A549 (cell line): ENCODE measurements around the gene NAT8L. TPM values are rescaled to one million over a fixed set of nuclear protein-coding genes. Genes with fewer than 3 reads are reported as not detected.

ENCODE experiments used
- ATAC-seq, 2 experiments: fragments of 200-7000 bp in 1 of 2; fragments of >200 bp in 1 of 2; cut with Nextera tagmentation in 1 of 2; cut with Tn5 transposase in 1 of 2; 3 replicates each; pipeline versions ENCODE4 v1.8.0 to v1.9.1; 2018 to 2020; ENCODE audit warnings: mild to moderate bottlenecking in 1 of 2, moderate library complexity in 1 of 2
- CTCF ChIA-PET: fragments of 300-600 bp; sonication (Branson Sonifier 250); formaldehyde crosslinking; extraction: SDS; loops from one replicate; lab custom pipeline; 2021; ENCODE audit warnings: antibody characterized with exemption, inconsistent platforms; lab: Yijun Ruan, JAX
- POLR2A ChIA-PET: fragments of 350-600 bp; formaldehyde crosslinking; extraction: SDS; loops from one replicate; lab custom pipeline; 2021; ENCODE audit warnings: antibody characterized with exemption, inconsistent platforms; lab: Yijun Ruan, JAX
- DNase-seq, 2 experiments: peaks; one replicate each; pipeline versions ENCODE4 v3.0.0 to v3.0.0-alpha.2; 2011 to 2016; ENCODE audit warnings: low read depth in 1 of 2, low spot score in 1 of 2
- FAIRE-seq: peaks from 2 replicates; lab custom pipeline; 2011; peaks lifted over from hg19 to GRCh38; lab: Jason Lieb, UNC
- H3K27ac ChIP-seq, 2 experiments: fragments of >200 bp; sonication (Bioruptor Twin); formaldehyde crosslinking; 3 replicates each; pipeline ENCODE4 v1.5.1; 2016 to 2017
- H3K4me1 ChIP-seq: fragments of >200 bp; sonication (Bioruptor Twin); formaldehyde crosslinking; 3 replicates; pipeline ENCODE4 v1.6.1; 2016
- H3K4me2 ChIP-seq: fragments of >200 bp; sonication (Bioruptor Twin); formaldehyde crosslinking; 3 replicates; pipeline ENCODE4 v1.6.1; 2016
- H3K4me3 ChIP-seq: fragments of >200 bp; sonication (Bioruptor Twin); formaldehyde crosslinking; 3 replicates; pipeline ENCODE4 v1.5.1; 2016
- H3K9me3 ChIP-seq: fragments of >200 bp; sonication (Bioruptor Twin); formaldehyde crosslinking; 3 replicates; pipeline ENCODE4 v1.6.1; 2016
- BCL3 ChIP-seq: fragments of >200 bp; sonication (Bioruptor Twin); formaldehyde crosslinking; IDR thresholded peaks from 3 replicates; pipeline ENCODE4 v1.6.1; 2016
- CEBPB ChIP-seq, 2 experiments: fragments of >200 bp in 1 of 2; sonication (Bioruptor Twin) in 1 of 2; formaldehyde crosslinking in 1 of 2; IDR thresholded peaks; 2 replicates each; pipeline ENCODE4 v1.6.1; 2012 to 2016
- CHD2 ChIP-seq: fragments of 150-350 bp; IDR thresholded peaks from 2 replicates; pipeline ENCODE4 v1.6.1; 2014; ENCODE audit warnings: low read length; ENCODE audit not compliant: partially characterized antibody
- CHD4 ChIP-seq: fragments of 200-600 bp; sonication (generic); IDR thresholded peaks from 2 replicates; pipeline ENCODE4 v1.6.1; 2016; ENCODE audit warnings: antibody characterized with exemption, mild to moderate bottlenecking, borderline replicate concordance
- EHMT2 ChIP-seq: fragments of 200-600 bp; sonication (generic); IDR thresholded peaks from 2 replicates; pipeline ENCODE4 v1.6.1; 2016; ENCODE audit warnings: antibody characterized with exemption, low read depth, mild to moderate bottlenecking, moderate library complexity
- GATA3 ChIP-seq: IDR thresholded peaks from 2 replicates; pipeline ENCODE4 v1.6.1; 2012; ENCODE audit warnings: borderline replicate concordance
- HDAC2 ChIP-seq: fragments of 200-600 bp; sonication (generic); IDR thresholded peaks from 2 replicates; pipeline ENCODE4 v1.6.1; 2016
- HEYL ChIP-seq: fragments of 250-450 bp; sonication (Bioruptor Pico); IDR thresholded peaks from 2 replicates; pipeline ENCODE4 v1.8.0; 2021; ENCODE audit warnings: mild to moderate bottlenecking, moderate library complexity
- HOXA7 ChIP-seq: fragments of 250-450 bp; sonication (Bioruptor Pico); IDR thresholded peaks from 2 replicates; pipeline ENCODE4 v1.5.0; 2020; ENCODE audit warnings: mild to moderate bottlenecking, moderate library complexity
- JUNB ChIP-seq: fragments of >200 bp; sonication (Bioruptor Twin); formaldehyde crosslinking; IDR thresholded peaks from 2 replicates; pipeline ENCODE4 v1.6.1; 2016
- KDM1A ChIP-seq: fragments of 200-600 bp; sonication (generic); IDR thresholded peaks from 2 replicates; pipeline ENCODE4 v1.6.1; 2016; ENCODE audit warnings: low read depth, mild to moderate bottlenecking
- MAX ChIP-seq: IDR thresholded peaks from 2 replicates; pipeline ENCODE4 v1.6.1; 2012
- NR3C1 ChIP-seq: fragments of >200 bp; sonication (Bioruptor Twin); formaldehyde crosslinking; IDR thresholded peaks from 3 replicates; pipeline ENCODE4 v1.6.1; 2017
- POLR2A ChIP-seq: IDR thresholded peaks from 2 replicates; pipeline ENCODE4 v1.6.1; 2012; ENCODE audit warnings: mild to moderate bottlenecking, low read length
- REST ChIP-seq: fragments of 200-600 bp; sonication (generic); IDR thresholded peaks from 2 replicates; pipeline ENCODE4 v1.6.1; 2016; ENCODE audit warnings: antibody characterized with exemption, mild to moderate bottlenecking, moderate library complexity
- RNF2 ChIP-seq: fragments of 200-600 bp; sonication (generic); IDR thresholded peaks from 2 replicates; pipeline ENCODE4 v1.6.1; 2016; ENCODE audit warnings: low read depth, mild to moderate bottlenecking, antibody characterized with exemption, moderate library complexity, borderline replicate concordance
- TFCP2L1 ChIP-seq: fragments of 250-450 bp; sonication (Bioruptor Pico); IDR thresholded peaks from 2 replicates; pipeline ENCODE4 v1.5.0; 2021; ENCODE audit warnings: mild to moderate bottlenecking
- TP53 ChIP-seq: fragments of 250-450 bp; sonication (Bioruptor Pico); IDR thresholded peaks from 2 replicates; pipeline ENCODE4 v1.5.0; 2021; ENCODE audit warnings: mild to moderate bottlenecking, moderate library complexity
- ZC3H11A ChIP-seq: fragments of 450-650 bp; IDR thresholded peaks from 2 replicates; pipeline ENCODE4 v1.6.1; 2014; ENCODE audit warnings: antibody characterized with exemption, mild to moderate bottlenecking
- WGBS: methylation state at CpG from one replicate; pipeline ENCODE4 v1.1.6; 2017; ENCODE audit errors: missing lambda C conversion rate; 5-methylcytosine and 5-hydroxymethylcytosine counted together
- polyA plus RNA-seq, 4 experiments: library from polyadenylated mRNA; depleted of rRNA in 3 of 4; stranded (reverse); fragments of >200 nt; fragmentation: RNase III in 1 of 4; extraction: RNeasy Plus Mini Kit Qiagen cat#74134 plus additional on column Dnase treatment in 1 of 4; gene quantifications; 2 replicates in 3 of 4; 3 replicates in 1 of 4; pipeline ENCODE4 v1.2.3, GENCODE V29; 2011 to 2017
- TF ChIP-seq, protein P1 (sequence below): fragments of 250-450 bp; sonication (Bioruptor Pico); IDR thresholded peaks from 2 replicates; pipeline ENCODE4 v1.5.0; 2020; ENCODE audit warnings: low read depth, mild to moderate bottlenecking, moderate library complexity
- TF ChIP-seq, protein P2 (sequence below): fragments of 150-350 bp; IDR thresholded peaks from 2 replicates; pipeline ENCODE4 v1.6.1; 2014; ENCODE audit warnings: low read depth, mild to moderate bottlenecking, low read length

NAT8L gene
- polyA plus RNA-seq, 2 of the 4 experiments (the other 2 are of a cell fraction): 2.6 to 8.2 TPM

DNA sequence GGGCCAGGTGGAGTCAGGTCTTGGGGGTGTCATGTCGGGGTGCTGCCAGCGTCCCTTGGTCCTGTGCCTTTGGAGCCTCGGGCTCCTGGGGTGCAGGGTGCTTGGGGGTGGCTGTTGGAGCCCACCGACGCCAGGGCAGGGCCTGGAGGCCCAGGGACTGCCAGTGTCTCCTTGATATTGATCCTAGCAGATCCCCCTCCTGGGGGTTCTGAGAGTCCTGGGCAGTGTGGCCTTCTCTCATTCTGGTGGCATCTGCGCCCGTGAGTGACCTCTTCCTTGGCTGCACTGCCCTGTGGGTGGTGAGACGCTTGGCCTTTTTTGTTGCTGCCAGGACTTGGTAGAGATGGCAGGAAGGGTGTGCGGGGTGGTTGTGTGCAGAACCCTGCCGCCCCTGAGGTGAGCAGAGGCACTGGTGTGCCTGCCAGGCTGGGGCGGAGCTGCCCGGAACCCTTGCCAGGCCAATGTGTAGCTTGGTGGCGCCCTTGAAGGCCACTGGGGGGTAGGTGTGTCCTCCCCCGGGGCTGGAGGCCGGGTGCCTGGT, 7.0 kb downstream of the NAT8L start (continued):
- TF ChIP-seq BCL3 (no peak), POLR2A (no peak)

- no peak for TF ChIP-seq RNF2
- TF ChIP-seq, all 56 proteins: peak for 0
- no peak overlapping the region for H3K4me2 ChIP-seq
- POLR2A ChIA-PET: no interaction called here
Observed at GRCh38 chr4:2066571-2067445, 7.7 kb downstream of the NAT8L start.

GRCh38 chr4:2067446-2068197, 8.5 kb downstream of the NAT8L start:
- WGBS: 90% methylated on average over 10 of the region's 26 CpGs
- no peak for DNase-seq
- Histone ChIP-seq H3K4me2 (no peak overlapping the region), H3K9me3 (no peaks in the 10 kb centered on the region), H3K4me1 (no peaks in the 10 kb centered on the region), H3K27ac (no peak overlapping the region), H3K4me3 (no peak overlapping the region)
- POLR2A ChIA-PET: no interaction called here
- no peak for FAIRE-seq
- 0 out of 6 replicates have a peak, but pooled peaks of 1 of the 2 experiments have one; percentile 5 for ATAC-seq
- TF ChIP-seq KDM1A (no peak), ZC3H11A (no peak), TFCP2L1 (CRISPR knock-in tag) (no peak), HDAC2 (no peak)
- TF ChIP-seq, protein P1, sequence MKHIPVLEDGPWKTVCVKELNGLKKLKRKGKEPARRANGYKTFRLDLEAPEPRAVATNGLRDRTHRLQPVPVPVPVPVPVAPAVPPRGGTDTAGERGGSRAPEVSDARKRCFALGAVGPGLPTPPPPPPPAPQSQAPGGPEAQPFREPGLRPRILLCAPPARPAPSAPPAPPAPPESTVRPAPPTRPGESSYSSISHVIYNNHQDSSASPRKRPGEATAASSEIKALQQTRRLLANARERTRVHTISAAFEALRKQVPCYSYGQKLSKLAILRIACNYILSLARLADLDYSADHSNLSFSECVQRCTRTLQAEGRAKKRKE (CRISPR knock-in tag): no peak
- TF ChIP-seq, all 56 proteins: peak for 0
- CTCF ChIA-PET: interaction anchor here (0.6 to 1.6 kb wide), 2 partner anchors 14 to 15 kb away, joined by 3 read pairs; no protein-coding TSS in a partner anchor

More at GRCh38 chr4:2066571-2067445, 7.7 kb downstream of the NAT8L start:
- H3K27ac ChIP-seq: no peak overlapping the region
- ATAC-seq: peak in 1 of 2 experiments; percentile 5; a peak in 1 of 6 replicates
- no peaks in the 10 kb centered on the region for H3K4me1 ChIP-seq
- no peak overlapping the region for H3K4me3 ChIP-seq
- FAIRE-seq: no peak
- no peaks in the 10 kb centered on the region for H3K9me3 ChIP-seq
- WGBS: 89% methylated on average over 10 of the region's 29 CpGs
- CTCF ChIA-PET: interaction anchor here (0.6 to 1.6 kb wide), 2 partner anchors 15 to 16 kb away, joined by 3 read pairs; no protein-coding TSS in a partner anchor
- DNase-seq: no peak

DNA sequence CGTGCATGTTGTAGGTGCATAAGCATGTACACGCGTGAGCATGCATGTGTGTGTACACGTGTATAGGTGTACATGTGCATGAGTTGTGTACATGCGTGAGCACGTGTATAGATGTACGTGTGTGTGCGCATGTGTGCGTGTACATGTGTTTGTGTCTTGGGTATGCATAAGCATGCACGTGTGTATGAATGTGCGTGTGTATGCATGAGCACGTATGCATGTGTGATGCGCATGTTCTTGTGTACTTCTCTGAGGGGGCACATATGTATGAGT, 9.0 kb downstream of the NAT8L start:
- FAIRE-seq: no peak
- no peak for TF ChIP-seq JUNB
- TF ChIP-seq REST: no peak
- TF ChIP-seq HEYL (CRISPR knock-in tag): no peak
- TF ChIP-seq EHMT2: no peak
- no peak for TF ChIP-seq CHD4
- TF ChIP-seq, protein P2, sequence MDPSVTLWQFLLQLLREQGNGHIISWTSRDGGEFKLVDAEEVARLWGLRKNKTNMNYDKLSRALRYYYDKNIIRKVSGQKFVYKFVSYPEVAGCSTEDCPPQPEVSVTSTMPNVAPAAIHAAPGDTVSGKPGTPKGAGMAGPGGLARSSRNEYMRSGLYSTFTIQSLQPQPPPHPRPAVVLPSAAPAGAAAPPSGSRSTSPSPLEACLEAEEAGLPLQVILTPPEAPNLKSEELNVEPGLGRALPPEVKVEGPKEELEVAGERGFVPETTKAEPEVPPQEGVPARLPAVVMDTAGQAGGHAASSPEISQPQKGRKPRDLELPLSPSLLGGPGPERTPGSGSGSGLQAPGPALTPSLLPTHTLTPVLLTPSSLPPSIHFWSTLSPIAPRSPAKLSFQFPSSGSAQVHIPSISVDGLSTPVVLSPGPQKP: no peak
- no peak for TF ChIP-seq NR3C1
- TF ChIP-seq POLR2A: no peak
- TF ChIP-seq TP53 (CRISPR knock-in tag): no peak
- TF ChIP-seq CHD2: no peak
- TF ChIP-seq HOXA7: no peak
- no peak for TF ChIP-seq GATA3
- no peak for TF ChIP-seq CEBPB (IDR thresholded peaks at IDR 0.05)
- TF ChIP-seq MAX: no peak
- DNase-seq: no peak
- POLR2A ChIA-PET: no interaction called here
- no peak overlapping the region for H3K4me3 ChIP-seq
- WGBS: 96% methylated on average over 13 of the region's 13 CpGs
- H3K9me3 ChIP-seq: no peaks in the 10 kb centered on the region
- H3K4me2 ChIP-seq: no peak overlapping the region
- no peak for ATAC-seq
- CTCF ChIA-PET: no interaction called here
- no peaks in the 10 kb centered on the region for H3K4me1 ChIP-seq
- no peak overlapping the region for H3K27ac ChIP-seq
